Endodermal cell (in vitro differentiated cells): ENCODE measurements around the gene BCL11B. TPM values are rescaled to one million over a fixed set of nuclear protein-coding genes. Genes with fewer than 3 reads are reported as not detected.

ENCODE experiments used
- DNase-seq: peaks from one replicate; pipeline ENCODE4 v3.0.0-alpha.2; 2017
- H3K27ac ChIP-seq: 2 replicates; pipeline ENCODE4 v1.5.1; 2013; ENCODE audit warnings: mild to moderate bottlenecking, low read depth, low read length, moderate library complexity
- H3K27me3 ChIP-seq: 2 replicates; pipeline ENCODE4 v1.6.1; 2013; ENCODE audit warnings: mild to moderate bottlenecking, low read length, moderate library complexity; ENCODE audit not compliant: insufficient read depth, control insufficient read depth, poor library complexity, severe bottlenecking
- H3K36me3 ChIP-seq: 2 replicates; pipeline ENCODE4 v1.7.0; 2013; ENCODE audit warnings: mild to moderate bottlenecking, low read length, moderate library complexity; ENCODE audit not compliant: control insufficient read depth, insufficient read depth
- H3K4me1 ChIP-seq: one replicate; pipeline ENCODE4 v1.7.0; 2013; ENCODE audit warnings: low read length; ENCODE audit not compliant: control insufficient read depth, insufficient read depth
- H3K4me3 ChIP-seq: 2 replicates; pipeline ENCODE4 v1.5.1; 2013; ENCODE audit warnings: mild to moderate bottlenecking, low read length, moderate library complexity
- H3K9ac ChIP-seq: 2 replicates; pipeline ENCODE4 v1.6.1; 2013; ENCODE audit warnings: mild to moderate bottlenecking, low read length, moderate library complexity; ENCODE audit not compliant: poor library complexity, severe bottlenecking; ENCODE audit errors: extremely low read depth
- H3K9me3 ChIP-seq: 2 replicates; pipeline ENCODE4 v1.6.1; 2013; ENCODE audit warnings: mild to moderate bottlenecking, low read length, moderate library complexity; ENCODE audit not compliant: control insufficient read depth
- H3K27ac Mint-ChIP-seq: 2 replicates; pipeline ENCODE4 v1.8.0; 2020; ENCODE audit warnings: mixed read lengths
- H3K27me3 Mint-ChIP-seq: 2 replicates; pipeline ENCODE4 v1.8.0; 2021; ENCODE audit warnings: mild to moderate bottlenecking, mixed read lengths; ENCODE audit not compliant: insufficient read depth
- H3K36me3 Mint-ChIP-seq: 2 replicates; pipeline ENCODE4 v1.8.0; 2020; ENCODE audit warnings: low read depth, mixed read lengths
- H3K4me1 Mint-ChIP-seq: 2 replicates; pipeline ENCODE4 v1.8.0; 2020; ENCODE audit warnings: mixed read lengths
- H3K4me3 Mint-ChIP-seq: 2 replicates; pipeline ENCODE4 v1.8.0; 2020; ENCODE audit warnings: mild to moderate bottlenecking, moderate library complexity, mixed read lengths
- H3K9me3 Mint-ChIP-seq: 2 replicates; pipeline ENCODE4 v1.8.0; 2020; ENCODE audit warnings: mild to moderate bottlenecking, mixed read lengths
- whole genome bisulfite sequencing, 2 experiments: methylation state at CpG; one replicate each; pipeline versions ENCODE4 v1.1.5 to v1.1.7; 2013; ENCODE audit warnings: missing lambda C conversion rate in 2 of 2, mixed read lengths in 1 of 2; ENCODE audit not compliant: insufficient coverage in 1 of 2, insufficient read length in 1 of 2; 5-methylcytosine and 5-hydroxymethylcytosine counted together
- total RNA-seq, 2 donors: library from RNA; stranded (reverse); fragmentation: NEBNext Ultra II Directional in 1 of 2; extraction: Animal tissue kit (Norgen Biotek cat#: 25700) in 1 of 2; gene quantifications; 2 replicates in 1 of 2; 3 replicates in 1 of 2; pipeline ENCODE4 v1.2.1, GENCODE V29; 2021
- TF ChIP-seq, protein P1 (sequence below): fragments of 200-600 bp; sonication (generic); conservative IDR thresholded peaks from 2 replicates; pipeline ENCODE4 v1.5.0; 2021; ENCODE audit warnings: antibody characterized with exemption, mild to moderate bottlenecking

BCL11B gene
- total RNA-seq, 2 donors from 2014 or later: 5.7 to 6.0 TPM

DNA sequence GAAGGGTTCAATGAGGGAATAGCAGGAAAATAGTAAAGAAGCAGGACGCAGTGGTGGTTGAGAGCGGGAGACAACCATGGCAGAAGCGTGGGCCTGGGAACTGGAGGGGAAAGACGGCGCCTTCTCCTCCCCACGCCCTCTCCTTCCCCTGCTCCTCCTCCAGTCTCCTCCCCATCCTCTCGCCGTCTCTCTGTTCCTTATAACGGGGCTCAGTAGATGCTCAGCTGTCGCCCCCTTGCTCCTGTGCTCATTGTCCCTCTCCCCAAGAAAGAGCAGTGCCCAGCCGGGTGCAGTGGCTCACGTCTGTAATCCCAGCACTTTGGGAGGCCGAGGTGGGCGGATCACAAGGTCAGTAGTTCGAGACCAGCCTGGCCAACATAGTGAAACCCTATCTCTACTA is 142.0 kb downstream of the BCL11B start:
- H3K36me3 Mint-ChIP-seq: no peaks in the 10 kb centered on the region
- 85 to 90% methylated on average over 6 to 15 of the region's 15 CpGs for WGBS, 2 experiments
- peak; percentile 6 for DNase-seq
- H3K27ac Mint-ChIP-seq: no peak overlapping the region
- H3K4me3 Mint-ChIP-seq: no peak overlapping the region
- Histone ChIP-seq H3K4me1 (peaks cover 4% of the 10 kb centered on the region), H3K27ac (no peak overlapping the region), H3K9me3 (no peaks in the 10 kb centered on the region), H3K9ac (no peak overlapping the region), H3K4me3 (no peak overlapping the region), H3K27me3 (no peaks in the 10 kb centered on the region), H3K36me3 (no peaks in the 10 kb centered on the region)
- H3K9me3 Mint-ChIP-seq: no peaks in the 10 kb centered on the region
- H3K4me1 Mint-ChIP-seq: peaks cover 15% of the 10 kb centered on the region
- TF ChIP-seq, protein P1, sequence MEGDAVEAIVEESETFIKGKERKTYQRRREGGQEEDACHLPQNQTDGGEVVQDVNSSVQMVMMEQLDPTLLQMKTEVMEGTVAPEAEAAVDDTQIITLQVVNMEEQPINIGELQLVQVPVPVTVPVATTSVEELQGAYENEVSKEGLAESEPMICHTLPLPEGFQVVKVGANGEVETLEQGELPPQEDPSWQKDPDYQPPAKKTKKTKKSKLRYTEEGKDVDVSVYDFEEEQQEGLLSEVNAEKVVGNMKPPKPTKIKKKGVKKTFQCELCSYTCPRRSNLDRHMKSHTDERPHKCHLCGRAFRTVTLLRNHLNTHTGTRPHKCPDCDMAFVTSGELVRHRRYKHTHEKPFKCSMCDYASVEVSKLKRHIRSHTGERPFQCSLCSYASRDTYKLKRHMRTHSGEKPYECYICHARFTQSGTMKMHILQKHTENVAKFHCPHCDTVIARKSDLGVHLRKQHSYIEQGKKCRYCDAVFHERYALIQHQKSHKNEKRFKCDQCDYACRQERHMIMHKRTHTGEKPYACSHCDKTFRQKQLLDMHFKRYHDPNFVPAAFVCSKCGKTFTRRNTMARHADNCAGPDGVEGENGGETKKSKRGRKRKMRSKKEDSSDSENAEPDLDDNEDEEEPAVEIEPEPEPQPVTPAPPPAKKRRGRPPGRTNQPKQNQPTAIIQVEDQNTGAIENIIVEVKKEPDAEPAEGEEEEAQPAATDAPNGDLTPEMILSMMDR: no peak
- H3K27me3 Mint-ChIP-seq: no peaks in the 10 kb centered on the region

DNA sequence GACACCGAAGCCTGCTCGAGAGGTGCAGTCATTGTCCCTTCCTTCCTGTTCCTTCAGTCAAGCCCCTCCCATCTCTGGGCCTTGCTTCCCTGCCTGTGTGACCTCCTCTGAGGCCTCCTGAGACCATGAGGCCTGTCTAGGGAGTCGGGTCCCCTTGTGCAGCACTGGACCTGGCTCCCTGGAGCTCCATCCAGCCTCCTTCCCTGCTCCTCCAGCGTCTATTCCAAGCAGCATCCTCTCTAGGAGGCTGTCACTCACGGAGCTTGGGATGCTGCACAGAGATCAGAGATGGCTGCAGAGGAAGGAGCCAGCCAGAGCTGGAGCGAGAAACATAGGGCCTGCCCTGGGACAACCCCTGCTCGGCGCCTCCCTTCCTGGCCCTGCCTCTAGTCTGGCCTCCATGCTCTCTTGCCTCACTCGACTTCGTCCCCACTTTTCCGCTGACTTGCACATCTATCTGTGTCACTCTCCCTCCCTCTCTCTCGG is 142.7 kb downstream of the BCL11B start:
- no peak overlapping the region for H3K27ac Mint-ChIP-seq
- Histone ChIP-seq H3K9ac (no peak overlapping the region), H3K27me3 (no peaks in the 10 kb centered on the region), H3K4me1 (peaks cover 4% of the 10 kb centered on the region), H3K27ac (no peak overlapping the region), H3K4me3 (no peak overlapping the region), H3K9me3 (no peaks in the 10 kb centered on the region), H3K36me3 (no peaks in the 10 kb centered on the region)
- no peak overlapping the region for H3K4me3 Mint-ChIP-seq
- no peaks in the 10 kb centered on the region for H3K27me3 Mint-ChIP-seq
- WGBS, 2 experiments: 91 to 94% methylated on average over 11 to 12 of the region's 12 CpGs
- TF ChIP-seq, protein P1: no peak
- H3K36me3 Mint-ChIP-seq: no peaks in the 10 kb centered on the region
- peaks cover 15% of the 10 kb centered on the region for H3K4me1 Mint-ChIP-seq
- no peaks in the 10 kb centered on the region for H3K9me3 Mint-ChIP-seq
- DNase-seq: peak; percentile 32

DNA sequence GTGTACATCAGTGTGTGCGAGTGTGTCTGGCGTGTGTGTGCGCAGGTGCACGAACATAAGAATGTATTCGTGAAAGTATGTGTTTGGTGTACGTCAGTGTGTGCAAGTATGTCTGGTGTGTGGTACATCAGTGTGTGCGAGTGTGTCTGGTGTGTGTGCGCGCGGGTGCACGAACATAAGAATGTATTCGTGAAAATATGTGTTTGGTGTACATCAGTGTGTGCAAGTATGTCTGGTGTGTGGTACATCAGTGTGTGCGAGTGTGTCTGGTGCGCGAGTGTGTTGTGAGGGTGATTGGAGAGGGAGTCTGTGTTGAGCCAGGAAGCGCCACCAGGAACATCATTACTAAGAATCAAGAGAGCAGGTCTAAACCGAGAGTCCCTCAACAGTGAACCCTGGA is 143.8 kb downstream of the BCL11B start:
- Mint-ChIP-seq H3K27ac (no peak overlapping the region), H3K9me3 (no peaks in the 10 kb centered on the region), H3K4me3 (no peak overlapping the region), H3K27me3 (no peaks in the 10 kb centered on the region), H3K4me1 (peaks cover 13% of the 10 kb centered on the region), H3K36me3 (no peaks in the 10 kb centered on the region)
- no peaks in the 10 kb centered on the region for H3K27me3 ChIP-seq
- no peak for DNase-seq
- no peak overlapping the region for H3K9ac ChIP-seq
- 96 to 97% methylated on average over 11 to 17 of the region's 17 CpGs for WGBS, 2 experiments
- H3K9me3 ChIP-seq: no peaks in the 10 kb centered on the region
- H3K27ac ChIP-seq: no peak overlapping the region
- TF ChIP-seq, protein P1: no peak
- no peak overlapping the region for H3K4me3 ChIP-seq
- no peaks in the 10 kb centered on the region for H3K36me3 ChIP-seq
- peaks cover 4% of the 10 kb centered on the region for H3K4me1 ChIP-seq
